GM06990 (cell line): ENCODE measurements around the gene SIT1.

Experiments
- DNase-seq: peaks from one replicate; pipeline ENCODE4 v3.0.0-alpha.2; 2011; ENCODE audit not compliant: insufficient read length; ENCODE audit errors: extremely low read depth
- H3K27me3 ChIP-seq: replicated peaks from 2 replicates; pipeline ENCODE4 v1.6.0; 2011; ENCODE audit warnings: low read length; ENCODE audit not compliant: control insufficient read depth, insufficient read depth
- H3K36me3 ChIP-seq: 2 replicates; pipeline ENCODE4 v1.5.1; 2011; ENCODE audit warnings: low read length; ENCODE audit not compliant: control insufficient read depth, insufficient read depth
- H3K4me3 ChIP-seq: replicated peaks from 2 replicates; pipeline ENCODE4 v1.5.1; 2011; ENCODE audit warnings: low read depth, mild to moderate bottlenecking, control low read depth, low read length
- CTCF ChIP-seq: IDR thresholded peaks from 2 replicates; pipeline ENCODE4 v1.5.1; 2011; ENCODE audit warnings: low read length, control low read depth, mild to moderate bottlenecking, inconsistent platforms; ENCODE audit not compliant: insufficient read depth, poor library complexity, severe bottlenecking

Gene SIT1

GRCh38 chr9:35599763-35600604 is 50.7 kb downstream of the SIT1 start:
- Histone ChIP-seq H3K4me3 (no peak overlapping the region), H3K36me3 (no peaks in the 10 kb centered on the region), H3K27me3 (no peaks in the 10 kb centered on the region)
- no peak for DNase-seq
- peak; percentile 17 for TF ChIP-seq CTCF
